Measurements from ENCODE around the gene CCDC154.

CCDC154 gene

GRCh38 chr16:1414532-1415260, 29.7 kb downstream of the CCDC154 start, which contains the start of gene UNKL:
UNKL (minus strand) TSS chr16:1414704; CDS start chr16:1414691, 13 bp downstream.
- DNase-seq: peak; percentile 87

GRCh38 chr16:1413684-1414531, 30.4 kb downstream of the CCDC154 start:
- peak; percentile 66 for DNase-seq

DNA sequence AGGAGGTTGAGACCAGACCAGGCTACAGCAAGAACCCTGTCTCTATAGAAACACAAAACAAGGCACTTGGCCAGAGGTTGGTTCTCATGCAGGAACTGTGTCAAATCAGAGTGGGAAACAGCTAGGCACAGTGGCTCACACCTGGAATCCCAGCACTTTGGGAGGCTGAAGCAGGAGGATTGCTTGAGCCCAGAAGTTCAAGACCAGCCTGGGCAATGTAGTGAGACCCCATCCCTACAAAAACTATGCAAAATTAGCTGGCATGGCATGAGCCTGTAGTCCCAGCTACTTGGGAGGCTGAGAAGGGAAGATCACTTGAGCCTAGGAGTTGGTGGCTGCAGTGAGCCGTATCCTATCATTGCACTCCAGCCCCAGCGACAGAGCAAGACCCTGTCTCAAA, 31.5 kb downstream of the CCDC154 start:
- no peak for DNase-seq

DNA sequence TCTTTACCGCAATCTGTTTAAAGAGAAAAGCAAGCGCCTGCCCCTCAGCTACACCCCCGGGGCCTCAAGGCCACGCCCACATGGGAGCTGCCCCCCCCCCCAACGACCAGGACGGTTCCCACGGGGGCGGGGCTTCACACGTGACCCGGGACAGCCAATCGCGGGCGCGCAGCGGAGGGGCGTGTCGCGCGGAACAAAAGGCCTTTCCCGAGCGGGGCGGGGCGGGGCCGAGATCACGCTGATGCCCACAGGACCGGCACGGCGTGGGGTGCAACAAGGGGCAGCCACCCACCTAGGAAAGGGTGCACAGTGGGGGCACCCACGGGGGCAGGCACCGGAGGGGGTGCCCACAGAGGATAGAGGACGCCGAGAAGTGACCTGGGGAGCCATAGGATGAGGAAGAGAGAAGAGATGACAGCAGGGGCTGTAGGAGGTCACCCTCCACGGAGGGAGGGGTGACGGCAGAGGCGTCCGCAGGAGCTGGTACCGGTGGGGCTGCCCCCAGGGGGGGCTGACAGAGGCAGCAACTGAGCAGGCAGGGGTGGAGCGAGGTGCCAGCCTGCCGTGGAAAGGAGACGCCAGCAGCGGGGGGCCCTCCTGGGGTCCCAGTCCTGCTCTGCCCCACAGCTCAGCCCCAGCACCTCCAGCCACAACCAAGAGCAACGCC, 36.1 kb downstream of the CCDC154 start:
- DNase-seq: peak; percentile 96

GRCh38 chr16:1407753-1408152, 36.6 kb downstream of the CCDC154 start:
- DNase-seq: no peak

GRCh38 chr16:1403733-1404132, 40.6 kb downstream of the CCDC154 start:
- DNase-seq: no peak

DNA sequence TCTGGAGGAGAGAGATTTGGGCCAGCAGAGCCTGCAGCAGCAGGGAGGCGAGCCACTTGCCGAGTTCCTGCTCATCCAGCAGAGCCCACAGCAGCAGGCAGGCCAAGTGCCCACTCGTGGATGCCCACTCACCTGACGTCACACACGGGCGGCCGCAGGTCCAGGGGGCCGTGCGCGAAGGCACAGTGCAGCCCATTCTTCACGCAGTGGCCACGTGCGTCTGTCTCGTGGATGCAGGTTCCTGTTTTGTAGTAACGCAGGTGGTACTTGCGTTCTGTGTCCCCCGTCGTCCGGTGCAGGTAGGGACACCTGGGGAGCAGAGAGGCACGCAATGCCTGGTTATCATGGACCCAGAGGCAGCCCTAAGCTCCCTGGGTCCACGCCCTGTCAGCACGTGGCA, 41.3 kb downstream of the CCDC154 start:
- no peak for DNase-seq

DNA sequence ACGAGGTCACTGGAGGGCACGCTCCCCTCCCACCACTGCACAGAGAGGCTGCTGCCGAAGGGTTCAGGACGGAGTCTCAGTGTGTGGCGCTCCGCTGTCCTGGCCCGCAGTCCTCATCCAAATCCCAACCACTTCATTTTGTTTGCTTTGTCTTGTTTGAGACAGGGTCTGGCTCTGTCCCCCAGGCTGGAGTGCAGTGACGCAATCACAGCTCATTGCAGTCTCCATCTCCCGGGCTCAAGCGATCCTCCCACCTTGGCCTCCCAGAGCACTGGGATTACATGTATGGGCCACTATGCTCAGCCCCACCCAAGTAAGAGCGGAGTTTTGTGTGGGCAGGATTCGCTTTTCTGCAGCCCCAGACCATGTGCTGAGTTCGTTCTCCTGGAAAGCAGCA, 42.6 kb downstream of the CCDC154 start:
- no peak for DNase-seq

- no peak for DNase-seq
Measured at GRCh38 chr16:1401061-1401757, 43.1 kb downstream of the CCDC154 start.

DNA sequence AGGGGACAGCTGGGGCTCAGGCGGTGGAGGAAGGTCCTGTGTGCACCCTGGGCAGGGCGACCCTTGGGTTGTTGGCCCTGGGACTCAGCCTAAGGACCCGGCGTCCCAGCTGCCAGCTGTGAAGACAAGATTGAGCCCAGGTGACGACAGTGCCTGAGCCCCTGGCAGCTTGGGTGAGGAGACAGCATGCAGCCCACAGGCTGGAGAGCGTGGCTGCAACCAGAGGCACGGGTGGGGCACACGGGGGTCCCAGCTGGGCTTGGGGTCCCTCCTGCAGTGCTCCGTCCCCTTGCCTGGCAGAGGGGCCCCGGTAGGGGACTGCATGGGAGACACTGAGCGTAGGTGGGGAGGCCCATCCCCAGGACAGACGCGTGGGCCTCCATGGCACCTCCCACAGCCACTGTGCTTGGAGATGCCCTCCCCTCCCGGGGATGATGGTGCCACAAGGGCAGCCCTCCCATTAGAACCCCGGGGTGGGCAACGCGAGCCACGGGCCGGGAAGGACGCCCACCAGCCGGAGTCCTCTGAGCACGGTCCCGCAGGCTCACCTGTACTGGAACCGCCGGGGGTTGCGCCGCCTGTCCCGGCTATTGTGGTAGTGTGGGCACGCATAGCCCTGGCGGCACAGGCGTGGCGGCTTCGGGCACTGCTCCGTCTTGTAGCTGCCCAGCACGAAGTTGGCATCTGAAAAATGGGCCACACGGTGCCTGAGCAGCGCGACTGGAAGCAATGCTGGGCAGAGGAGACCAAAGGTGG, 45.4 kb downstream of the CCDC154 start:
- no peak for DNase-seq

- no peak for DNase-seq
Measured at GRCh38 chr16:1398351-1398750, 46.0 kb downstream of the CCDC154 start.

GRCh38 chr16:1397779-1398178, 46.6 kb downstream of the CCDC154 start:
- no peak for DNase-seq

DNA sequence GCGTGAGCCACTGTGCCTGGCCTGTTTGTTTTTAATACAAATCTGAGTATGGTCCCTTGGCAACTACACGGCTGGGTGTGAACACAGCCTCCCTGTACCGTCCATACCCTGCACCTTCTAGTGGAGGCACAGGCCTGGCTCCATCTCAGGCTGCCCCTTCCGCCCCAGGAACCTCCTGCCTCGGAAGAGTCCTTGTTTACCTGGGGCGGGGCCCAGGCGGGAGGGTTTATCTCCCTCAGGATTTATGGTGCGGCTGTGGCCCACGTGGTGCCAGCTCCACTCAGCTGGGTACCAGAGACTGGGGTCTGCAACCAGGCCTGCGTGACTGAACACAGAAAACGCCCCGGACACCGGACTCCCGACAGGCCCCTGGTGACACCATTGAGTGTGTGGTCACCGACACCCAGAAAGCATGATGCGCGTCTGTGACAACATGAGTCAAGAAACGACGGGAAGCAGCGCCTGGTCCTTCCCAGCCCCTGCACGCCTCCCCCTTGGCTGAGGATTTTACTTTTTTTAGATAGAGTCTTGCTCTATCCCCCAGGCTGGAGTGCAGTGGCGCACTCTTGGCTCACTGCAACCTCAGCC, 48.8 kb downstream of the CCDC154 start:
- DNase-seq: no peak

GRCh38 chr16:1394367-1394951, 49.9 kb downstream of the CCDC154 start:
- no peak for DNase-seq

DNA sequence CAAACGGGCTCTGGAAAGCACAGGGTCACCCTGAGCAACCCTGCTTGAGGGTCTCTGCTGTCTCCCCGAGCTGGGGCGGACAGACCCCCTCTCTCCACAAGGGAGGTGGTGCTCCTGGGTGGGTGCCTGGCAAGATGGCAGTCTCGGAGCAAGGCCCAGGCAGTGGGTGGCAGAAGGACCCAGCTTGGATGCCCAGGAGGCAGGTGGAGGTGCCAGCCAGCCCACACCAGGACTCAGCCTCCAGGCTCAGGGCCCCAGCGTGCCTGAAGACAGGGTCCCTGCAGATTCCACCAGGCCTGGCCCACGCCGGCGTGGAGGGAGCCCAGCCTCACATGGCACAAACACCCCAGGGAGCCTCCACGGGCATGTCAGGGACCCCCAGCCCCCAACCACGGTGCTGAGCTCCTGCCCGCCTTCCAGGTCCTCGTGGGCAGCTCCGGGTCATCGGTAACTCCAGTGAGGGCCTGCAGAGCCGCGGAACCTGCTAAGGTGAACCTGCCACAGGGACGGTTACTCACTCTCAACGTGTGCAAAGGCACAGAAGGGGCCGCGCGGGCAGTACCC, 50.7 kb downstream of the CCDC154 start:
- DNase-seq: no peak

GRCh38 chr16:1392826-1393225, 51.5 kb downstream of the CCDC154 start:
- DNase-seq: no peak

DNA sequence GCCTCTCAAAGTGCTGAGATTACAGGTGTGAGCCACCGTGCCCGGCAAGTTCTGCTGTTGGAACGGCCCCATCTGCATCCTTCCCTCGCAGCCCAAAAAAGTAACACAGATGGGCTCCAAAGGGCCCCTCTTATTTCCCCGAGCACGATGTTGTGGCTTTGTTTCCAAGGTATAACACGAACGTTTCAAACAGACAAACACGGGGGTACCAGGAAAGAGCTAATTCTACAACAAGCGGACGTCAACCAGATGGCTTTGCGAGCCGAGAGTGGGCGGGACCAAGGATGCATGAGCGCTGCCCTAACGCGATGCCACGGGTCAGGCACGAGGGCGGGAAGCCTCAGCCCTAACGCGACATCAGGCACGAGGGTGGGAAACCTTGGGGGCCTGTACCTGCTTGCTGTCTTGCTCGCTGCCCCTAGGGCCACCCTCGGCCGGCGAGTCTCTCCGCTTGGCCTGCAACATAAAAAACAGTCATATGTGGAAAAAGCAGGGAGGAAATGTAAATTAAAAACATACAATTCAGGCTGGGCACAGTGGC, 54.0 kb downstream of the CCDC154 start:
- DNase-seq: no peak

- DNase-seq: no peak
Measured at GRCh38 chr16:1389762-1390161, 54.6 kb downstream of the CCDC154 start.

DNA sequence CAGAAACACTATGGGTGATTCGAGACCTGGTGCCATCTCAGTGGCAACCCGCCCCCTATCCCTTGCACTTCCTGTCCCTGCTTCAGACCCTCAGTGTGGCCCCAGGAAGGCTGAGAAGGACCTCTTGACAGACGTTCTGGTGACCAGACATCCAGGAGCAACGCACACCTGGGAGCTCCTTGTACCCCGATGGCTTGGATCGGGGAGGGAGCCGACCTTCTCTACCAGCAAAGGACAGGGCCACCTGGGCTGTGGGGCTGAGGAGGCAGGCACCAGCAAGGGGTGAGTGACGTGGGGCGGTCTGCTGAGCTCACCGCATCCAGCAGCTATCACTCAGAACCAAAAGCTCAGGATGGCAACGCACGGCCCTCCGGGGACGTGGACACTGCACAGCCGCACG, 57.0 kb downstream of the CCDC154 start:
- no peak for DNase-seq

- DNase-seq: no peak
Measured at GRCh38 chr16:1385232-1385631, 59.1 kb downstream of the CCDC154 start.
